PC-3 (cell line): ENCODE results near the gene ISY1.

Source experiments
- EZH2 ChIP-seq: fragments of 300-600 bp; sonication (generic); IDR thresholded peaks from one replicate; pipeline ENCODE4 v1.6.1; 2017; ENCODE audit warnings: antibody characterized with exemption, mild to moderate bottlenecking, low read length; ENCODE audit not compliant: unreplicated experiment
- EZH2phosphoT487 ChIP-seq: fragments of 300-600 bp; sonication (generic); IDR thresholded peaks from 2 replicates; pipeline ENCODE4 v1.6.1; 2018; ENCODE audit warnings: mild to moderate bottlenecking, antibody characterized with exemption, low read length, borderline replicate concordance
- TF ChIP-seq, protein P1 (sequence below): fragments of 300-600 bp; sonication (generic); conservative IDR thresholded peaks from 2 replicates; pipeline ENCODE4 v1.5.1; 2017; ENCODE audit warnings: antibody characterized with exemption, low read depth, mild to moderate bottlenecking, low read length

DNA sequence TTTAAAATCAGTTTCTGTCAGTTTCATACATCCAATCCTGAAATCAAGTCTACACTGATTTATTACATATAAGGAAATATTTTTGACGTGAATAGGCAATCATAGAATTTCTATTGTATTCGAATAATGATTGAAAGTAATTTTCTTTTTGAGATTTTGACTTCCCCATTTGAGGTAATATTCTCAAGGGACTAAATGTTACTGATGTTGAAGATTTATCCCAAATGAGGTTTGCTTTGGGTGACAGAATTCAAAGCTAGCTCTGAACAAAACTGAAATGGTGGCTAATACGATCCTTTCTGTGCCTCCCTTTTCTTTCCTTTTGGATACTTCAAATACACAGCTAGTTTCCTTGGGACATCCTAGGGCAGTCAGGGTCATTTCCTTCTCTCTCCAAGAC is 35.7 kb upstream of the ISY1 start:
- TF ChIP-seq, protein P1, sequence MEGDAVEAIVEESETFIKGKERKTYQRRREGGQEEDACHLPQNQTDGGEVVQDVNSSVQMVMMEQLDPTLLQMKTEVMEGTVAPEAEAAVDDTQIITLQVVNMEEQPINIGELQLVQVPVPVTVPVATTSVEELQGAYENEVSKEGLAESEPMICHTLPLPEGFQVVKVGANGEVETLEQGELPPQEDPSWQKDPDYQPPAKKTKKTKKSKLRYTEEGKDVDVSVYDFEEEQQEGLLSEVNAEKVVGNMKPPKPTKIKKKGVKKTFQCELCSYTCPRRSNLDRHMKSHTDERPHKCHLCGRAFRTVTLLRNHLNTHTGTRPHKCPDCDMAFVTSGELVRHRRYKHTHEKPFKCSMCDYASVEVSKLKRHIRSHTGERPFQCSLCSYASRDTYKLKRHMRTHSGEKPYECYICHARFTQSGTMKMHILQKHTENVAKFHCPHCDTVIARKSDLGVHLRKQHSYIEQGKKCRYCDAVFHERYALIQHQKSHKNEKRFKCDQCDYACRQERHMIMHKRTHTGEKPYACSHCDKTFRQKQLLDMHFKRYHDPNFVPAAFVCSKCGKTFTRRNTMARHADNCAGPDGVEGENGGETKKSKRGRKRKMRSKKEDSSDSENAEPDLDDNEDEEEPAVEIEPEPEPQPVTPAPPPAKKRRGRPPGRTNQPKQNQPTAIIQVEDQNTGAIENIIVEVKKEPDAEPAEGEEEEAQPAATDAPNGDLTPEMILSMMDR = no peak
- no peak for TF ChIP-seq EZH2
- TF ChIP-seq EZH2phosphoT487 = no peak
